Neuronal stem cell (in vitro differentiated cells): Measurements from ENCODE around the gene CLASP1.

Experiments
- DNase-seq: peaks from one replicate; pipeline ENCODE4 v3.0.0-alpha.2; 2013; ENCODE audit warnings: low spot score
- H2AFZ ChIP-seq: one replicate; pipeline ENCODE4 v1.6.1; 2013; ENCODE audit warnings: mild to moderate bottlenecking, low read length, inconsistent platforms
- H2AK5ac ChIP-seq: 2 replicates; pipeline ENCODE4 v1.6.1; 2013; ENCODE audit warnings: low read depth, mild to moderate bottlenecking, inconsistent platforms, low read length, moderate library complexity, mixed read lengths
- H2BK120ac ChIP-seq: 2 replicates; pipeline ENCODE4 v1.6.1; 2013; ENCODE audit warnings: low read depth, mild to moderate bottlenecking, inconsistent platforms, low read length, moderate library complexity, mixed read lengths
- H2BK12ac ChIP-seq: one replicate; pipeline ENCODE4 v1.6.1; 2013; ENCODE audit warnings: low read length, inconsistent platforms
- H2BK15ac ChIP-seq: 2 replicates; pipeline ENCODE4 v1.6.1; 2013; ENCODE audit warnings: mild to moderate bottlenecking, low read length, inconsistent platforms, mixed read lengths
- H2BK5ac ChIP-seq: one replicate; pipeline ENCODE4 v1.6.1; 2013; ENCODE audit warnings: inconsistent platforms, mild to moderate bottlenecking, low read length, moderate library complexity
- H3K14ac ChIP-seq: one replicate; pipeline ENCODE4 v1.6.1; 2013; ENCODE audit warnings: low read length, inconsistent platforms
- H3K18ac ChIP-seq: 2 replicates; pipeline ENCODE4 v1.6.1; 2013; ENCODE audit warnings: low read length, inconsistent platforms
- H3K23ac ChIP-seq: 2 replicates; pipeline ENCODE4 v1.6.1; 2013; ENCODE audit warnings: low read depth, mild to moderate bottlenecking, mixed read lengths, low read length, inconsistent platforms; ENCODE audit not compliant: poor library complexity
- H3K27ac ChIP-seq: replicated peaks from 3 replicates; pipeline ENCODE4 v1.5.1; 2013; ENCODE audit warnings: low read length, inconsistent platforms
- H3K27me3 ChIP-seq, 3 experiments: 2 replicates each; pipeline ENCODE4 v1.6.1; 2013; ENCODE audit warnings: low read length in 3 of 3, mild to moderate bottlenecking in 2 of 3, inconsistent platforms in 1 of 3, low read depth in 1 of 3, mixed read lengths in 1 of 3, moderate library complexity in 1 of 3; ENCODE audit not compliant: control insufficient read depth in 3 of 3, insufficient read depth in 3 of 3
- H3K36me3 ChIP-seq, 2 donors: replicated peaks in 1 of 2; 2 replicates each; pipeline ENCODE4 v1.6.1; 2013; ENCODE audit warnings: low read length in 2 of 2; ENCODE audit not compliant: control insufficient read depth in 2 of 2, insufficient read depth in 2 of 2
- H3K4ac ChIP-seq: 2 replicates; pipeline ENCODE4 v1.6.1; 2013; ENCODE audit warnings: inconsistent platforms, mild to moderate bottlenecking, low read length, moderate library complexity
- H3K4me1 ChIP-seq, 2 donors: 1 replicate in 1 of 2; 2 replicates in 1 of 2; pipeline ENCODE4 v1.6.1; 2013; ENCODE audit warnings: low read length in 2 of 2, low read depth in 1 of 2; ENCODE audit not compliant: control insufficient read depth in 2 of 2, insufficient read depth in 1 of 2
- H3K4me2 ChIP-seq: one replicate; pipeline ENCODE4 v1.6.1; 2013; ENCODE audit warnings: mild to moderate bottlenecking, low read length, inconsistent platforms; ENCODE audit not compliant: insufficient read depth, poor library complexity, severe bottlenecking
- H3K4me3 ChIP-seq, 2 donors: 2 replicates each; pipeline ENCODE4 v1.5.1; 2013; ENCODE audit warnings: low read length in 2 of 2, mild to moderate bottlenecking in 2 of 2, inconsistent platforms in 1 of 2, moderate library complexity in 1 of 2
- H3K79me1 ChIP-seq: one replicate; pipeline ENCODE4 v1.6.1; 2013; ENCODE audit warnings: low read depth, mild to moderate bottlenecking, inconsistent platforms, low read length, moderate library complexity
- H3K9ac ChIP-seq: one replicate; pipeline ENCODE4 v1.6.1; 2013; ENCODE audit warnings: mild to moderate bottlenecking, low read depth, low read length, inconsistent platforms; ENCODE audit not compliant: poor library complexity
- H3K9me3 ChIP-seq, 2 donors: replicated peaks in 1 of 2; 2 replicates each; pipeline versions ENCODE3 to v1.6.1; 2013; ENCODE audit warnings: low read length in 2 of 2, mild to moderate bottlenecking in 2 of 2, inconsistent platforms in 1 of 2, low read depth in 1 of 2, mixed read lengths in 1 of 2, moderate library complexity in 1 of 2; ENCODE audit not compliant: control insufficient read depth in 2 of 2, insufficient read depth in 1 of 2
- H4K8ac ChIP-seq: one replicate; pipeline ENCODE4 v1.6.1; 2013; ENCODE audit warnings: low read depth, mild to moderate bottlenecking, inconsistent platforms, low read length, moderate library complexity
- H4K91ac ChIP-seq: one replicate; pipeline ENCODE4 v1.6.1; 2013; ENCODE audit warnings: low read length, low read depth, mild to moderate bottlenecking, inconsistent platforms; ENCODE audit not compliant: poor library complexity
- WGBS, 2 donors: extraction: QIAGEN DNeasy Blood & Tissue Kit; methylation state at CpG; one replicate each; pipeline ENCODE4 v1.1.7; 2013; ENCODE audit warnings: missing lambda C conversion rate in 2 of 2, mixed read lengths in 1 of 2; ENCODE audit not compliant: insufficient read length in 2 of 2, insufficient replicate concordance in 1 of 2; ENCODE audit errors: extremely low coverage in 2 of 2; 5-methylcytosine and 5-hydroxymethylcytosine counted together

Gene CLASP1

GRCh38 chr2:121472470-121472993, 176.7 kb downstream of the CLASP1 start:
- no peak overlapping the region for H2BK12ac ChIP-seq
- H4K91ac ChIP-seq, result no peak overlapping the region
- no peaks in the 10 kb centered on the region for H3K9me3 ChIP-seq
- no peak overlapping the region for H3K23ac ChIP-seq
- H2AFZ ChIP-seq, result no peak overlapping the region
- no peak overlapping the region for H2BK15ac ChIP-seq
- H4K8ac ChIP-seq, result no peak overlapping the region
- H3K27me3 ChIP-seq, result no peaks in the 10 kb centered on the region
- H3K4me2 ChIP-seq, result no peak overlapping the region
- H3K9ac ChIP-seq, result no peak overlapping the region
- H3K18ac ChIP-seq, result no peak overlapping the region
- no peak overlapping the region for H3K4me3 ChIP-seq
- peaks cover 10 to 35% of the 10 kb centered on the region in 2 donors for H3K36me3 ChIP-seq
- no peak overlapping the region for H2AK5ac ChIP-seq
- H3K27ac ChIP-seq, result no peak overlapping the region
- H3K79me1 ChIP-seq, result peaks cover 1% of the 10 kb centered on the region
- H3K4me1 ChIP-seq, result peaks cover 14 to 31% of the 10 kb centered on the region in 2 donors
- H2BK5ac ChIP-seq, result no peak overlapping the region
- H3K4ac ChIP-seq, result no peak overlapping the region
- DNase-seq, result no peak
- H2BK120ac ChIP-seq, result no peak overlapping the region
- H3K14ac ChIP-seq, result no peak overlapping the region
- no CpG with 5 or more reads among the region's 2 CpGs for WGBS, 2 donors

DNA sequence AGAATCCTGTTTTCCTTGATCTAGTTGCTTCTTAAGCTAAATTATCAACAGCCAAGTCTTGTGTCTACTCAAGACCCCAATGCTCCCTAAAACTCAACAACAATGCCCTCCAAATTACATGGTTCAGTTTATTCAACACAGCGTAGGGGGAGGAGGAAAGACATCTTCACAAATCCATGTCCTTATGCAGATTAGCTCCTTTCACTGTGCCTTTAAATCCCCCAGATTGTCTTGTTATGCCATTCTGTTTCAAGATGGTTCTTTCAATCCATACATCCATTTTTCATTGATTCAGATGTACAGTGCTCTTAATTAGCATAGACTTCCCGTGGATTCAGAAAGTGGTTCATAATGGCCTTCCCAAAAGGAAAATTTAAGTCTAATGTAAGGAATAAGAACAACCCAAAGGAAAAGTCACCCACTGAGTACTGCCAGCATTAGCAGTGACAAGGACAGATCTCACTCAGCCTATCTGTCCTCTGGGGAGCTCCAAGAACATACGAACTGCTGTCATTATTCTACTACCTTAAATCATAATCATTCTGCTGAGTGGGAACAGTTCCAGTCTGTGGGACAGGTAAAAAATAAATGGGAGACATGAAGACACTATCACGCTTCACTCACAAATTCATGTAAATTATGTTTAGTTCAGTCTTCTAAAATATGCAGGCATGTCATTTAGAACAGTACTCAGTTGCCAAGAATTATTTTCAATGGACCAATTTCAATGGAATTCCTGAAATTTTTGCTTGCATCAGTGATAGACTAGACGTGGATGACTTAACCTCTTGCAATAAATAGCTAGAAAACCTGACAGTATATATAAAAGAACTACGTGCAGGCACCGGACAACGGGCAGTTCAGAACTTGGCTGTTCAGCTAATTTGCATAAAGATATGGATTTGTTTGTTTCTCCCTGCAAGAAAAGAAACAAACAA, 177.5 kb downstream of the CLASP1 start:
- no peak overlapping the region for H3K4ac ChIP-seq
- no peak overlapping the region for H3K23ac ChIP-seq
- H4K91ac ChIP-seq, result no peak overlapping the region
- H3K9ac ChIP-seq, result no peak overlapping the region
- no peak overlapping the region for H2BK15ac ChIP-seq
- no peaks in the 10 kb centered on the region for H3K27me3 ChIP-seq
- no peak overlapping the region for H3K4me2 ChIP-seq
- DNase-seq, result no peak
- no CpG with 5 or more reads among the region's 8 CpGs for WGBS, 2 donors
- no peak overlapping the region for H4K8ac ChIP-seq
- no peak overlapping the region for H3K4me3 ChIP-seq
- H3K4me1 ChIP-seq, result peaks cover 14 to 28% of the 10 kb centered on the region in 2 donors
- no peak overlapping the region for H2BK12ac ChIP-seq
- H3K27ac ChIP-seq, result no peak overlapping the region
- H2BK120ac ChIP-seq, result no peak overlapping the region
- no peak overlapping the region for H2BK5ac ChIP-seq
- H2AFZ ChIP-seq, result no peak overlapping the region
- peaks cover 1% of the 10 kb centered on the region for H3K79me1 ChIP-seq
- peaks cover 11 to 42% of the 10 kb centered on the region in 2 donors for H3K36me3 ChIP-seq
- no peak overlapping the region for H3K18ac ChIP-seq
- H3K9me3 ChIP-seq, result peaks cover 0 to 1% of the 10 kb centered on the region in 2 donors
- H2AK5ac ChIP-seq, result no peak overlapping the region
- no peak overlapping the region for H3K14ac ChIP-seq

- H2AFZ ChIP-seq, result no peak overlapping the region
- no peak overlapping the region for H3K4me3 ChIP-seq
- H3K4me1 ChIP-seq, result peaks cover 11 to 21% of the 10 kb centered on the region in 2 donors
- H3K9ac ChIP-seq, result no peak overlapping the region
- no peak for DNase-seq
- no peaks in the 10 kb centered on the region for H3K27me3 ChIP-seq
- WGBS, 2 donors, result no CpG with 5 or more reads among the region's 4 CpGs
- H4K8ac ChIP-seq, result no peak overlapping the region
- no peak overlapping the region for H4K91ac ChIP-seq
- H3K27ac ChIP-seq, result no peak overlapping the region
- no peak overlapping the region for H3K4ac ChIP-seq
- peaks cover 1% of the 10 kb centered on the region for H3K79me1 ChIP-seq
- H2BK15ac ChIP-seq, result no peak overlapping the region
- H2AK5ac ChIP-seq, result no peak overlapping the region
- H3K36me3 ChIP-seq, result peaks cover 13 to 51% of the 10 kb centered on the region in 2 donors
- no peak overlapping the region for H3K14ac ChIP-seq
- no peak overlapping the region for H2BK120ac ChIP-seq
- H3K9me3 ChIP-seq, result peaks cover 0 to 10% of the 10 kb centered on the region in 2 donors
- H3K18ac ChIP-seq, result no peak overlapping the region
- no peak overlapping the region for H2BK5ac ChIP-seq
- H3K23ac ChIP-seq, result no peak overlapping the region
- H2BK12ac ChIP-seq, result no peak overlapping the region
- H3K4me2 ChIP-seq, result no peak overlapping the region
Measured at GRCh38 chr2:121470917-121471316, 178.3 kb downstream of the CLASP1 start.

GRCh38 chr2:121469356-121469755, 179.9 kb downstream of the CLASP1 start:
- H4K8ac ChIP-seq, result no peak overlapping the region
- H3K14ac ChIP-seq, result no peak overlapping the region
- peaks cover 13 to 52% of the 10 kb centered on the region in 2 donors for H3K36me3 ChIP-seq
- H3K79me1 ChIP-seq, result peaks cover 1% of the 10 kb centered on the region
- no peak overlapping the region for H2AFZ ChIP-seq
- no peaks in the 10 kb centered on the region for H3K27me3 ChIP-seq
- no peak overlapping the region for H2BK5ac ChIP-seq
- H4K91ac ChIP-seq, result no peak overlapping the region
- H2BK15ac ChIP-seq, result no peak overlapping the region
- H3K9ac ChIP-seq, result no peak overlapping the region
- no peak overlapping the region for H3K27ac ChIP-seq
- no peak overlapping the region for H3K18ac ChIP-seq
- H3K9me3 ChIP-seq, result peaks cover 0 to 12% of the 10 kb centered on the region in 2 donors
- H3K23ac ChIP-seq, result peak overlapping the region; percentile 35
- H3K4me3 ChIP-seq, result no peak overlapping the region
- no peak overlapping the region for H2BK120ac ChIP-seq
- DNase-seq, result no peak
- H3K4ac ChIP-seq, result no peak overlapping the region
- no peak overlapping the region for H2AK5ac ChIP-seq
- no CpG with 5 or more reads among the region's 3 CpGs for WGBS, 2 donors
- no peak overlapping the region for H2BK12ac ChIP-seq
- peaks cover 7 to 21% of the 10 kb centered on the region in 2 donors for H3K4me1 ChIP-seq
- H3K4me2 ChIP-seq, result no peak overlapping the region
